Uterus (tissue), 2 donors: ENCODE data around the gene OCA2.

Experiments used
- POLR2A ChIP-seq, 2 donors: fragments of 450-650 bp; IDR thresholded peaks; one replicate each; pipeline ENCODE4 v1.6.1; 2016; ENCODE audit warnings: antibody characterized with exemption in 2 of 2, mild to moderate bottlenecking in 1 of 2, moderate library complexity in 1 of 2
- TF ChIP-seq, protein P1 (sequence below), 4 experiments: fragments of 200-600 bp in 2 of 4; fragments of 450-650 bp in 2 of 4; sonication (generic) in 2 of 4; IDR thresholded peaks; one replicate each; pipeline ENCODE4 v1.5.1; 2016 to 2019; ENCODE audit warnings: antibody characterized with exemption in 4 of 4, mild to moderate bottlenecking in 2 of 4, moderate library complexity in 1 of 4

DNA sequence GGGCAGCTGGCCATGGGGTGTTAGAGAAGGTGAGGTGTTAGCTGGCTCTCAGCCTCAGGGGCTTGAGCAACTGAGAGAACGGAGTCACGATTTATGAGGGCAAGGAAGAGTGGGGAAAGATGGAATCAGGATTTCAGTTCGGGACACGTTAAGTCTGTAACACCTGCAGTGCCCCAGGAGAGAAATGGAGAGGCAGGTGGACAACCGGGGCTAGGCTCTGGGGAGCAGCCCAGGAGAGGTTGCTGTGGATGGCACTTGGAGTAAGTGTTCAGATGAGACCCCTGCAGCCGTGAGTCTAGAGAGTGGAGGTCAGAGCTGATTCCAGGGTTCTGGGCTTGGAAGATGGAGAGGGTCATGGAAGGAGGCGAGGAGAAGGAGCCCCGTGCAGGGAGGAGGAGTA lies 237.9 kb downstream of the OCA2 start:
- TF ChIP-seq, protein P1, sequence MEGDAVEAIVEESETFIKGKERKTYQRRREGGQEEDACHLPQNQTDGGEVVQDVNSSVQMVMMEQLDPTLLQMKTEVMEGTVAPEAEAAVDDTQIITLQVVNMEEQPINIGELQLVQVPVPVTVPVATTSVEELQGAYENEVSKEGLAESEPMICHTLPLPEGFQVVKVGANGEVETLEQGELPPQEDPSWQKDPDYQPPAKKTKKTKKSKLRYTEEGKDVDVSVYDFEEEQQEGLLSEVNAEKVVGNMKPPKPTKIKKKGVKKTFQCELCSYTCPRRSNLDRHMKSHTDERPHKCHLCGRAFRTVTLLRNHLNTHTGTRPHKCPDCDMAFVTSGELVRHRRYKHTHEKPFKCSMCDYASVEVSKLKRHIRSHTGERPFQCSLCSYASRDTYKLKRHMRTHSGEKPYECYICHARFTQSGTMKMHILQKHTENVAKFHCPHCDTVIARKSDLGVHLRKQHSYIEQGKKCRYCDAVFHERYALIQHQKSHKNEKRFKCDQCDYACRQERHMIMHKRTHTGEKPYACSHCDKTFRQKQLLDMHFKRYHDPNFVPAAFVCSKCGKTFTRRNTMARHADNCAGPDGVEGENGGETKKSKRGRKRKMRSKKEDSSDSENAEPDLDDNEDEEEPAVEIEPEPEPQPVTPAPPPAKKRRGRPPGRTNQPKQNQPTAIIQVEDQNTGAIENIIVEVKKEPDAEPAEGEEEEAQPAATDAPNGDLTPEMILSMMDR (IDR thresholded peaks at IDR 0.05), result no peak
- TF ChIP-seq POLR2A (IDR thresholded peaks at IDR 0.05), result no peak
